Transverse colon (tissue), 4 donors: ENCODE measurements around the gene NT5DC1.

ENCODE experiments used
- EP300 ChIP-seq: sonication (generic); formaldehyde crosslinking; IDR thresholded peaks from one replicate; pipeline ENCODE4 v1.6.1; 2017; ENCODE audit warnings: antibody characterized with exemption, low read depth
- POLR2A ChIP-seq: fragments of 450-650 bp; IDR thresholded peaks from one replicate; pipeline ENCODE4 v1.6.1; 2016; ENCODE audit warnings: antibody characterized with exemption, mild to moderate bottlenecking, moderate library complexity
- POLR2AphosphoS5 ChIP-seq, 3 donors: sonication (generic); formaldehyde crosslinking; IDR thresholded peaks; one replicate each; pipeline ENCODE4 v1.6.1; 2016; ENCODE audit warnings: antibody characterized with exemption in 3 of 3
- TF ChIP-seq, protein P1 (sequence below), 5 experiments: fragments of 200-600 bp in 3 of 5; fragments of 450-650 bp in 2 of 5; sonication (generic) in 3 of 5; IDR thresholded peaks; 1 replicate in 2 of 5; 2 replicates in 3 of 5; pipeline ENCODE4 v1.5.1; 2016 to 2017; ENCODE audit warnings: antibody characterized with exemption in 5 of 5, inconsistent platforms in 3 of 5, mild to moderate bottlenecking in 2 of 5, moderate library complexity in 1 of 5

DNA sequence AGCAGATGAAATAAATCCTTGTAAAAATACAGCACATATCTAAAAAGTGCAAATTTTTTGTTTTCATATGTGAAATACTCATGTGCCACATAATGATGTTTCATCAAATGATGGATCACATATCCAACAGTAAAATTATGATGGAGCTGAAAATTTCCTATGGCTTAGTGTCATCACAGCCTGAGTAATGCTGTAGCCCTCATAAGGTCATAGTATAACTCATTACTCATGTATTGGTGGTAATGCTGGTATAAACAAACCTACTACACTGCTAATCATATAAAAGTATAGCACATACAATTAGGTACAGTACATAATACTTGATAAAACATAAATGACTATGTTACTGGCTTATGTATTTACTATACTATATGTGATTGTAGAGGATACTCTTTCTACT lies 166.2 kb downstream of the NT5DC1 start:
- TF ChIP-seq, protein P1, sequence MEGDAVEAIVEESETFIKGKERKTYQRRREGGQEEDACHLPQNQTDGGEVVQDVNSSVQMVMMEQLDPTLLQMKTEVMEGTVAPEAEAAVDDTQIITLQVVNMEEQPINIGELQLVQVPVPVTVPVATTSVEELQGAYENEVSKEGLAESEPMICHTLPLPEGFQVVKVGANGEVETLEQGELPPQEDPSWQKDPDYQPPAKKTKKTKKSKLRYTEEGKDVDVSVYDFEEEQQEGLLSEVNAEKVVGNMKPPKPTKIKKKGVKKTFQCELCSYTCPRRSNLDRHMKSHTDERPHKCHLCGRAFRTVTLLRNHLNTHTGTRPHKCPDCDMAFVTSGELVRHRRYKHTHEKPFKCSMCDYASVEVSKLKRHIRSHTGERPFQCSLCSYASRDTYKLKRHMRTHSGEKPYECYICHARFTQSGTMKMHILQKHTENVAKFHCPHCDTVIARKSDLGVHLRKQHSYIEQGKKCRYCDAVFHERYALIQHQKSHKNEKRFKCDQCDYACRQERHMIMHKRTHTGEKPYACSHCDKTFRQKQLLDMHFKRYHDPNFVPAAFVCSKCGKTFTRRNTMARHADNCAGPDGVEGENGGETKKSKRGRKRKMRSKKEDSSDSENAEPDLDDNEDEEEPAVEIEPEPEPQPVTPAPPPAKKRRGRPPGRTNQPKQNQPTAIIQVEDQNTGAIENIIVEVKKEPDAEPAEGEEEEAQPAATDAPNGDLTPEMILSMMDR (IDR thresholded peaks at IDR 0.05): no peak
- TF ChIP-seq POLR2A (no peak), EP300 (no peak), POLR2AphosphoS5 (IDR thresholded peaks at IDR 0.05) (no peak)
